ENCODE measurements around the gene FNDC4.

The FNDC4 gene

DNA sequence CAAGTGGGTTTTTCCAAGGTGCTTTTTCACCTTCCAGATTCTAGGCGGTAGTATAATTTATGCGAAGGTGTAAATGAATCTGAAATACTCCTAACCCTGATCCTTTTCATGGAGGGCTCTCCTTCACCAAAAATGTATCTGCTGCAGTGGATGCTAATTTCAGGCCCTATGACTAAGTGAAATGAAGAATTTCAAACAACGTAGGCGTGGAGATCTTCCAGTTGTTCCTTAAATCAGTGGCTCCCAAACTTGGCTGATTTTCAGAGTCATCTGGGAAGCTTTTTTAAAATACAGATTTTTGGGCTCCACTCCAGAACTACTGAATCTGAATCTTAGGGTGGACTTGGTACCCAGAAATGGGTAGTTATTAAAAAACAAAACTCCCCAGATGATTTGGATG lies 7.1 kb upstream of the FNDC4 start:
- DNase-seq (ENCODE audit: low read depth), result no peak

DNA sequence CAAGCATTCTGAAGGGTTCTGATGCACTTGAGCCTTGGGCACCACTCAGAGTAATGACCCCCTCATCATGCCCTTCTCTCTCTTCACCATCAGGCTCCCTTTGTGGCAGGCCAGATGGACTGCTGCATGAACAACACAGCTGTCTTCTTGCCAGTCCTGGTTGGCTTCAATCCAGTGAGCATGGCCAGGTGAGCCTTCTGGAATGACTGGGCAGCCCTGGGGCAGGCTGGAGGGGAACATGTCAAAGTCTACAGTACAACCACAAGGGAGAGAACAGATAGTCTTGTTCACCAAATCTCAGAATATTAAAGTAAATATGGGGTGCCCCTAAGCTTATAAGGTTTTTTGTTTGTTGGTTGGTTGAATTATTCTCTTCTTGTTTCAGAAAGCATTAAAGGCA lies 6.0 kb upstream of the FNDC4 start:
- TF ChIP-seq, protein P1, sequence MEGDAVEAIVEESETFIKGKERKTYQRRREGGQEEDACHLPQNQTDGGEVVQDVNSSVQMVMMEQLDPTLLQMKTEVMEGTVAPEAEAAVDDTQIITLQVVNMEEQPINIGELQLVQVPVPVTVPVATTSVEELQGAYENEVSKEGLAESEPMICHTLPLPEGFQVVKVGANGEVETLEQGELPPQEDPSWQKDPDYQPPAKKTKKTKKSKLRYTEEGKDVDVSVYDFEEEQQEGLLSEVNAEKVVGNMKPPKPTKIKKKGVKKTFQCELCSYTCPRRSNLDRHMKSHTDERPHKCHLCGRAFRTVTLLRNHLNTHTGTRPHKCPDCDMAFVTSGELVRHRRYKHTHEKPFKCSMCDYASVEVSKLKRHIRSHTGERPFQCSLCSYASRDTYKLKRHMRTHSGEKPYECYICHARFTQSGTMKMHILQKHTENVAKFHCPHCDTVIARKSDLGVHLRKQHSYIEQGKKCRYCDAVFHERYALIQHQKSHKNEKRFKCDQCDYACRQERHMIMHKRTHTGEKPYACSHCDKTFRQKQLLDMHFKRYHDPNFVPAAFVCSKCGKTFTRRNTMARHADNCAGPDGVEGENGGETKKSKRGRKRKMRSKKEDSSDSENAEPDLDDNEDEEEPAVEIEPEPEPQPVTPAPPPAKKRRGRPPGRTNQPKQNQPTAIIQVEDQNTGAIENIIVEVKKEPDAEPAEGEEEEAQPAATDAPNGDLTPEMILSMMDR (IDR thresholded peaks at IDR 0.05; ENCODE audit: insufficient read depth, low read depth, low read length, missing control alignments), result no peak
- no peak overlapping the region for H3K4me3 ChIP-seq (ENCODE audit: low read depth, low read length)
- DNase-seq (ENCODE audit: low read depth), result no peak

More for the DNA sequence above, 7.1 kb upstream of the FNDC4 start:
- no peak overlapping the region for H3K4me3 ChIP-seq (ENCODE audit: low read depth, low read length)
- TF ChIP-seq, protein P1 (IDR thresholded peaks at IDR 0.05; ENCODE audit: insufficient read depth, low read depth, low read length, missing control alignments), result no peak

DNA sequence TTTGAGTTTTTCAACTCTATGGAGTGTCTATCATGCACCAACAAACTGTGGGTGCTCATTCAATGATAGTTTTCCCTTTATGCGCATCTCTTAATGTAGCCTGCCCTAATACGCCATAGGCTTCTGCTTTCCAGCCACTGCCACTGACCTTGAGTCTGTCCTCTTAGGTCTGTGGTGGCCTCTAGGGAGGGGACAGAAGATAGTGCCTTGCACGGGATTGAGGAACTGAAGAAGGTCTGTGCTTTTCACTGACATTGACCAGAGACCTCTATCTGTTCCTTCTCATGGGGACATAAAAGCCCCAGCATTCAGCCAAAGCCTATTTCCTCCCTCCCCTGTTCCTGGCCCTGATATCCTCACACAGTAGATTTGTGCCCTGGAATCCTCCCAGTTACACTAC lies 4.0 kb upstream of the FNDC4 start:
- TF ChIP-seq, protein P1 (IDR thresholded peaks at IDR 0.05; ENCODE audit: insufficient read depth, low read depth, low read length, missing control alignments), result no peak
- H3K4me3 ChIP-seq (ENCODE audit: low read depth, low read length), result no peak overlapping the region
- DNase-seq (ENCODE audit: low read depth), result no peak

DNA sequence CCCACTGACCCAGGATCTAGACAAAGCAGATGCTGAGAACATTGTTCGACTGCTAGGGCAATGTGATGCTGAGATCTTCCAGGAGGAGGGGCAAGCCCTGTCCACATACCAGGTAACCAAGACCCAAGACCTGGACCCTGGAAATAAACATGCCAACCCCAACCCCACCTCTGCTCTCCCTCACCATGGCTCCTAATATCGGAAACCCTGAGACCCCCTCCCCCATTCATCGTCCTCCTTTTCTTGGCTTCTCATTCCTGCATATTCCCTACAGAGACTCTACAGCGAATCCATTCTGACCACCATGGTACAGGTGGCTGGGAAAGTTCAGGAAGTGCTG lies 2.3 kb upstream of the FNDC4 start:
- DNase-seq (ENCODE audit: low read depth), result no peak
- TF ChIP-seq, protein P1 (IDR thresholded peaks at IDR 0.05; ENCODE audit: insufficient read depth, low read depth, low read length, missing control alignments), result no peak
- H3K4me3 ChIP-seq (ENCODE audit: low read depth, low read length), result no peak overlapping the region

DNA sequence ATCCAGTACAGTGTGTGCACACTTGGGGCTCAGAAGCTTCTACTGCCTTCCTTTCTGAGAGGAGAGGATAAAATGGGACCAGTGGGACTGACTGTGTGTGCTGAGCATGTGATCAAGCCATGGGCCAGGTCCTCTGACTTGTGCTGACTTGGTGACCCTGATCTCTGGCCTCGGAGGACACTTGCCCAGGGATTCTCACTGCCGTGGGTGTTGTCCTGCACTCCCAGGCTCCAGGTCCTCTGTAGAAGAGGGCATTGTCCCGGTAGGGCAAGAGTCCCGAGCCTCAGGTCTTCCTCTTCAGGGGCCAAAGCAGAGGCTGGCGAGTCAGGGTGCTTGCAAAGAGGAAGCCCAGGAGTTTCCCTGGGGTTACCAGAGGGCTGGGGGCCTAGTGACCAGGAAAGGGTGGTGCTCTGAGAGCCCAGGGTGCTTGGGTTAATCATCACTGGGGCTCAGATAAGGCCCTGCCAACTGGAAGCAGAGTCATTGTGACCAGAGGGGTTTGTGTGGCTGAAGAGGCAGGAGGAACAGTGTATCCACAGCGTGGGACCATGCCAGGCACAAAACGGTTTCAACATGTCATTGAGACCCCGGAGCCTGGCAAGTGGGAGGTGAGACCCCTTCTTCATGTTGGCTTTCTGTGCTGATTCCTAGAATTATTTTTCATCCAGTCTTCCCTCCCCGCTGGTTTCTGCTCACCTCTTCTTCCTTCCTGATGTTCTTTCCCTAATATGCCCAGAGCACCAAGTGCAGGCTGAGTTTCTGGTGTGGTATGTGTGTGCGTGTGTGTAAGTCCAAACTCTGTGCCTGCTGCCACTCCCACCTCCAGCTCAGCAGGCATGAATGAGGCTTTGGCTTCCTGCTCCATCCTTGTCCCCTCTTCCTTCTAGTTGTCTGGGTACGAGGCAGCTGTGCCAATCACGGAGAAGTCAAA lies 1.6 kb upstream of the FNDC4 start, which contains the start of gene GCKR:
Gene GCKR (plus strand): TSS at position 483 of the 931 bp plus-strand sequence. CDS start 66 bp downstream, at position 549.
- DNase-seq (ENCODE audit: low read depth), result no peak
- no peak within 1 kb of the TSS for H3K4me3 ChIP-seq (ENCODE audit: low read depth, low read length)

DNA sequence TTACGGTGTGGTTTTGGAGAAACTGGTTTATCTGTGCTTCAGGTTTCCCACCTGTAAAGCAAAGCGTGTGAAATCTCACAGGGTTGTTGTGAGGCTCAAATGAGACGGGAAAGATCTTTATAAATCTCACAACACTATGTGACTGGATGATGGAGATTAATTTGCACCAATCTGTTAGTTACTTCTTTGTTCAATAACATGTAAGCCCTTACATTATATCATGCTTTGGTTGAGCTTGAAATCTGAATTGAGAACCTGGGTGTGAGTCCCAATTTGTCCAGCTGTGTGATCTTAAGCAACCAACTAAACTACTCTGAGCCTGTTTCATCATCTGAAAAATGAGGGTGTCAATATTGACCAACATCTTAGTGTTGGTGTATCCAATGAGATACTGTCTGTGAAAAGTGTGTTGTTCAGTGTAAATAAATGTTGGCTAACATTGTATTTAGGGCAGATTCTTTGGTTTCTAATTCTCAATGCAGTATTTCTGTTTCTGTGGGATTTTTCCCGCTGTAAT lies 898 bp upstream of the FNDC4 start:
- no peak for DNase-seq (ENCODE audit: low read depth)
- TF ChIP-seq, protein P1 (IDR thresholded peaks at IDR 0.05; ENCODE audit: insufficient read depth, low read depth, low read length, missing control alignments), result no peak
- H3K4me3 ChIP-seq (ENCODE audit: low read depth, low read length), result no peak overlapping the region

More for the DNA sequence above, 1.6 kb upstream of the FNDC4 start, which contains the start of gene GCKR:
- TF ChIP-seq, protein P1 (IDR thresholded peaks at IDR 0.05; ENCODE audit: insufficient read depth, low read depth, low read length, missing control alignments), result no peak

Data from GM12865 (cell line).